HG02885 (cell line): ENCODE measurements around the gene IQCN.

Source experiments
- ATAC-seq: cut with Tn5 transposase; IDR thresholded peaks from one replicate; pipeline ENCODE4 v1.9.1; 2021; ENCODE audit warnings: mild to moderate bottlenecking; ENCODE audit not compliant: unreplicated experiment, poor library complexity

IQCN gene

DNA sequence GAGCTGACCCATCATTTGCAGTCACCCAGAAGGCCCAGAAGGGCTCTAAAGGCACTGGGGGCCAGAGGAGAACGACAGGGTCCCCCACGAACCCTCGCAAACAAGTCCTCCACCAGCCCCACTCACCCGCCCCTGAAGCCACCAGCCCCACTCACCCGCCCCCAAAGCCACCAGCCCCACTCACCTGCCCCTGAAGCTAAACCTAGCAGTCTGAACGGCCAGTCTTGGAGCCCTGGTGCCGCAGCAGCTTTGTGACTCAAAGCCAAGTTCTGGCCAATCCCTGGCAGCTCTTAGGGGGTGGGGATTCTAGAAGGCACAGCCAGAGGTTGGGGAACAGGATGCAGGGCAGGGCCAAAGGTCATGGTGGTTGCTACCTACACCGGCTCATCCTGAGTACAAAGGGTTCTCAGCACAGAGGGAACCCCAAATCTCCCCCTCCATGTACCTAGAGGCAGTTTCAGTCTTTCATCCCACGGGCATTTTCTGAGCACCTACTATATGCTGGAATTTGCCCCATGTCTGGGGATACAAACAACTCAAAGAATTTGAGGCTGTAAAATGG is at the start of gene IQCN:
Gene IQCN (minus strand): TSS at position 234 of the 562 bp plus-strand sequence. CDS start 4,974 bp downstream, outside the sequence.
- no peak for ATAC-seq

DNA sequence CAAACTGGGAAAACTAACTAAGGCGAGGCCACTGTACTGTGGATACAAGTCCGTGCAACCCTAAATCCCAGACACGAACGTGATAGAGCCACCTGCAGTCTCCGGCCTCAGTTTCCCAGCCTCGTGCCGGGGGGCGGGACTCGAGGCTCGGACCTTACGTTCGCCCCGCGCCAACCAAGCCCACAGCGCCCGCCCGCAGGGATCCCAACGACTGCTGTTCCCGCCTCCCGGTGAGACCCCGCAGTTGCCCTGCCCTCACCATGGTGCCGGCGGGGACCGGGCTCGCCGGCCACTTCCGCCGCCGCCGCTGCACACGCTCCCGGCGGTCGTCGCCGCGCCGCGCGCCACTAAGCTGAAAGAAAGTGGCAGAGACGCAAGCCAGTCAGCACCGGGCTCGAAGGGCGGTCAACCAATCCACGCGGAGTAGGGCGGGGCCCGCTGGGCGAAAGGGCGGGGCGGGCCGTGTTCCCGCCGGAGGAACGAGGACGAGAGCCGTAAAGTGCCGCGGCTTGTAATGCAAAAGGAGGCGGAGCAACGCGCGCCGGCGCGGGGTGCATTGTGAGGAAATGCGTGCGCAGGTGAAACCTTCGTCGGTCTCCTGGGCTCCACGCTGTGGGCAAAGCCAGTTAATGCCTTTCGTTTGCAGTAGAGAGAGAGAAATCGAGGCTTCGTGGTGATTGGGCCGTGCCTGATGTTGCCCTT is 48.7 kb upstream of the IQCN start, which contains the start of gene LSM4:
Gene LSM4 (minus strand): TSS at position 318 of the 702 bp plus-strand sequence. CDS start 56 bp downstream, at position 262.
- ATAC-seq = peak; percentile 95

DNA sequence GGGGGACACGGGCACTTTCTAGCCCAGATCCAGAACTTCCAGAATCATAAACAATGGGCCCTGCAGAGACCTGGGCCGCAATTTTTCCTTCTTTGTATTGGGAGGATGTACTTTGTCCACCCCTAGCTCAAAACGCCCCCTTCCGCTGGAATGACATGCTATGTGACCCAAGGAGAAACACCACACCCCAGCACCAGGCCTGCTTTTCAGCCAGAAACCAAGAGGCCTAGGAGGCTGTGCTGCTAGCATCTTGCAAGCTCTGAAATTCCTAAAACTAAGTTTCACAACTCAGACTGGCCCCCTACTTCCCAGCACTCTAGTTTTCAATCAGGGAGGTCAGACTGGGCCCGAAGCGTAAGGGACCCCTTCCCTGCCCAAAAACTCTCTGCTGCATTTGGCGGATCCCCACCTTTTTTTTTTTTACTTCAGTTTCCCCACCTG is 48.1 kb upstream of the IQCN start:
- ATAC-seq = no peak

GRCh38 chr19:18321734-18322102 is 47.5 kb upstream of the IQCN start:
- ATAC-seq = no peak

- ATAC-seq = no peak
Observed at GRCh38 chr19:18320865-18321733, 46.8 kb upstream of the IQCN start.

DNA sequence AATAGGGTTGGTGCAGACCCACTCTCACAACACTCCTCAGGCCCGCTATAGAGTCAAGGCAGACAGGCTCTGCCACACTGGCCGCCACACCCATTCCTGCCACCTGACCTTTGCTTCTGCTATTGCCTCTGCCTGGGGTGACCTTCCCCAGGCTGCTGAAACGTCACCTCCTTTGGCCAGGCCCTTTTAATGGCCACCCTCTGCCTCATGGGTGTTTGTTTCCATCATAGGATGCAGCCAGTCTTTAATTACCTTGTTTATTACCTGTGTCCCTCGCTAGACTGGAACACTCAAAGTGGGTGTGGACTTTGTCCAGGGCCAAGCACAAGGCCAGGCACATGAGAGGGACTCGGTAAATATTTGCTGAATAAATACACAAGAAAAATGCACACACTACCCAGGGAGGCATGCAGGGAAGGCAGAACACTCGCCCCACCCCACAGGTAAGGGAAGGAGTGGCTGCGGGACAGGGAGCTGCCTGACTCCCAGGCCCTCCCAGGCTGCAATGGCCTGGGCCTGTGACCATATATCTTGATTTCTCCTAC is 45.4 kb upstream of the IQCN start:
- no peak for ATAC-seq

DNA sequence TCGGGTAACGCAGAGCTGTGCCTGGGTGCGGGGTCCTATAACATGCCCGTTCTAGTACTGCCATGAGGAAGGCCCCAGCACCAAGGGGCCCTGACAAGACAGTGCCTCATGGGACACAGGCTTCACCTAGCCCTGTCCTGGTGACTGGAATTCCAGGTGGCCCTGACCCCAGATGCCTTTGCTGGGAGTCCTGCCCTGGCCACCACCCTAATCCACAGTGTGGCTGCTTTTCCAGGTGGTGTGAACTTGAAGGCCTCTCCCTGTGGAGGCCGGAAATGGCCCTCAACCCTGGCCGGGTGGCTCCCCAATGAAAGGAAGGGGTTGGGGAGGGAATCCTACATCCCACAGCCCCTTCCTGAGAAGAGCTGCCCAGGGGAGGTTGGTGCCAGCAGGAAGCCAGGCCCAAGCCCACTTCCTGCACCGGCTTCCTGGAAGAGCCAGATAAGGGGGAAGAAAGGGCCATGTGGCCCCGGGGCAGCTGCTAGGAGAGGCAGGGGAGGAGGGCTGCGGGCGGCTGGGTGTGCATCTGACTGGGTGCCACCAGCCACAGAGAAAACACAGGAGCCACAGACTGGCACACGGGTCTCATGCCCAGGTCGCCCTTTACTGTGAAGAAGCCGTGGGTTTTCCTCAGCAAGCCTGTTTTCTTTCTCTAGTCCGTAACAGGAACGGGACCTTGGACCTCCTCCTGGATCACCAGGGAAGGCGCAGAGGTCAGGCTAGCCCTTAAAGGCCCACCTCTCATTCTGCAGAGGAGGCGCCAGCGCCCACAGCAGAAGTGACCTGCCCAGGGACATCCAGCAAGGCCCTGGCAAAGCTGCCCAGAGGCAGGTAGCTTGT is 43.9 kb upstream of the IQCN start:
- ATAC-seq = no peak

DNA sequence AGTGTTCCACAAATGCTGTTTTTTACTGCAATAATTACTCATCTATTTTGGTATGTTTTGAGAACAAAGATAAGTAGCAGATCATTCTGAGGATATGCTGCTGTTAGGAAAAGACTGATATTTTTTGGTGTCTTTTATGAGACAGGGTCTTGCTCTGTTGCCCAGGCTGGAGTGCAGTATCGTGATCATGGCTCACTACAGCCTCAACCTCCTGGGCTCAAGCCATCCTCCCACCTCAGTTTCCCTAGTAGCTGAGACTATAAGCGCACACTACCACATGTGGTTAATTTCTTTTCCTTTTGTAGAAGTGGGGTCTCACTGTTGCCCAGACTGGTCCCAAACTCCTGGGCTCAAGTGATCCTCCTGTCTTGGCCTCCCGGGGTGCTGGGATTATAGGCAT is 39.1 kb upstream of the IQCN start:
- no peak for ATAC-seq

DNA sequence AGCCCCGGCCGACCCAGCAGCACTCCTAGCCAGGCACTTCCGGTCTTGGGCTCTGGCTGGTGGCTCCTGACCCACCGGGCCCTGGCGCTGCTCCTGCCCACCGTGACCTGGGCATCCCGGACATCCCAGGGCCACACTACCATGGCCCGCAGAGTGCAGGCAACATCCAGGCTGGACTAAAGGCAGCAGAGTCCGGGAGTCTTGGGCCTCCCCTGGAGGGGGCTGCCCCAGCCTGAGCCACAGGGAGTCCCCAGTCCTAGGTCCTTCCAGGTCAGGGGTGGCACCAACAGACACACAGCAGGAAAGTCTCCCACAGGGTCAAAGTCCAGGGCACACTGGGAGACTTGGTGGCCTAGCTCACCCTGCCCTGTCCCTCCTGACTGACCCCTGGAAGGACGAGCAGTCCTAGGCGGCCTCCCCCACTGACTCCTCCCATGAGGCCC is 37.9 kb upstream of the IQCN start:
- ATAC-seq = no peak

GRCh38 chr19:18311502-18312091 is 37.3 kb upstream of the IQCN start:
- ATAC-seq = no peak

DNA sequence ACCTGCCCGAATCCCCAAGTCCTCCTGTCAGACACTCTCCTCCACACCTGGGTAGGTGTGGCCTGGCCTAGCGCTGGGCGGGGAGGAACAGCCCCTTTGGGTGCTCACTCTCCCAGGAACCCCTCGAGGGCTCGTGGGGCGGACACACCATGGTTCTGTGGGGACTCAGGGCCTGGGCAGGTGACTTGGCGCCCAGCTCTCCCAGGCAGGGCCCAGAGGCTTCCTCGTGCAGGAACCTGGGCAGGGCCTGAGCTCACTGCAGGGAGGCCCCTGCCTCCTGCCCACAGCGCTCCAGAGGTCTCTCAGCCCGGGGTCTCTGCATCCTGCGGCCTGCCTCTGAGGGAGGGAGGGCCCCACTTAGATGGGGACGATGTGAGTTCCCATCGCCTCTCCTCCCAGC is 36.7 kb upstream of the IQCN start:
- no peak for ATAC-seq

DNA sequence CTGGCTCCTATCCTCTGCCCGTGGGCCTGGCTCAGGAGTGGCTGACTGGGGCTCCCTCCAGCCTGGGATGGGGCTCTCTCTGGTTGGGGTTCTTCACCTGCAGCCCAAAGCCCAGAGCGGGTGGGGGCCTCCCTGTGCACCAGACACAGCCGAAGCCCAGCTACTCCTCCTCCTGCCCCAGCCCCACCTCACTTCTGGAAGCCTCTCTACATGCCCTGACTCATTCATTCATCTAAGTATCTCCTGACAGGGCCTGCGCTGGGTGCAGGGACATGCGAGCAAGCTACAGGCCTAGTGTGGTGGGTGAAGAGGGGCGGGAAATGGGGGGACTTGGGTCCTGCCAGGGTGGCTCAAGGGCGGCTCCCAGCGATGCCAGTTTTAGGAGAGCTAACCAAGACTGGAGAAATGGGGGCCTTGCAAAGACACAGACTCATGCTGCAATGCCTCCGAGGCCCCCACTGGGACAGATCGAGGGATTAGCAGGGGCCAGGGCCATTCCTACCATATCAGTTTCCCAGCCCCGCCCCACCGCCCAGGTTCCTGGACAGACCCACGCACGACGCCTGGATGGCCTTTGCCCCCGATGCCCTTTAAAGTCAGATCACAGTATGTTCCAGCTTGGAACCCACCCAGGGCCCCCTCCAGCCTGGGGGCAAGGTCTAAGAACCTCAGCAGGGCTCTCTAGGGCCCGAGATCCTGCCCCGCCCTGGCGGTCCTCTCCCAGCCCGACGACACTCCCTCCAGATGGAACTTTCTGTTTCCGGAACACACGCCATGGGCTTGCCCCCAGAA is 36.1 kb upstream of the IQCN start:
- ATAC-seq = no peak

- ATAC-seq = no peak
Observed at GRCh38 chr19:18309525-18310064, 35.3 kb upstream of the IQCN start.

GRCh38 chr19:18308948-18309325 is 34.7 kb upstream of the IQCN start:
- ATAC-seq = no peak

DNA sequence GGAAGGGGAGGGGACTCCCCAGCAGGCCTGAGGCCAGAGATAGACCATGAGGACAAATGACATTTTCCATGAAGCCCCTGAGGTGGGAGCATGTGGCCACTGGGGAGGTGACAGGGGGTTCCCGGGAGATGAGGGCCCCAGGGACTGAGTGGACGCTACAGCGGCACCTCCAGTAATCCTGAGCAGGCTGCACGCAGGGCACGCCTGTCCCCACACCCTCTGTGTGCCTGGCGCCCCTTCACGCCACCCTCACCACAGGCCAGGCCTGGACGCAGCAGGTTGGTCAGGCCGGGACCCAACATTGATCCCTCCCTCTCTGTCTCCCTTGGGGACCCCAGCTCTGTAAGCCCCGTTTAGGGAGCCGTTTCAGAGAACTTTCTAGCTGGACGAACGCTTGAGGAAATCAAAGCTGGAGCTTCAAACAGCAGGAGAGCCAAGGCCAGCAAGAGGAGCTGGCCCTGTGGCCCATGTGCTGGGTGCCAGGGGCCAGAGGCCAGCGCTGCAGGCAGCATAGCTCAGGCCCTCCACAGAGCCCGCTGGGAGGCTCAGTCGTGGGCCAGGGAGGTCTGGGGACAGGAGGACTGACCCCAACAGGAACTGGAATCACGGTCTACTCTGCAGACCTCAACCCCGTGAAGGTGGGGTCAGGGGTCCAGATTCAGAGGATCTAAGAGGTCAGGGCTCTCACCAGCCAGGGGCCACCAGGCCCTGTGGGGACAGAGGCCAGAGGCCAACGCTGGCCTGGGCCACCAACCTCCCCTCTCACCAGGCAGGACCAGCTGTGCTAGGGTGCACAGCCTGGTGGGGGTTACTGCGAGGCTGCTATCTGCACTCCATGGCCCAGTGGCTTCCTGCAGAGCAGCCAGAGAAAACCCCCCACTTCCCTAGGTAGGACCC is 34.0 kb upstream of the IQCN start:
- no peak for ATAC-seq

GRCh38 chr19:18307271-18307681 is 33.0 kb upstream of the IQCN start:
- ATAC-seq = no peak

- ATAC-seq = no peak
Observed at GRCh38 chr19:18306888-18307260, 32.6 kb upstream of the IQCN start.
